Loucy (cell line): ENCODE data around the gene CNIH3.

Source experiments
- H2AFZ ChIP-seq: fragments of 200-600 bp; sonication (generic); 2 replicates; pipeline ENCODE4 v1.6.0; 2016; ENCODE audit warnings: antibody characterized with exemption, mild to moderate bottlenecking, low read length, moderate library complexity
- H3F3A ChIP-seq: fragments of 200-600 bp; 2 replicates; pipeline ENCODE4 v1.6.0; 2016; ENCODE audit warnings: antibody characterized with exemption, low read depth, mild to moderate bottlenecking
- H3K27me3 ChIP-seq: fragments of 200-600 bp; sonication (generic); 2 replicates; pipeline ENCODE4 v1.6.1; 2014; ENCODE audit warnings: low read length, mild to moderate bottlenecking; ENCODE audit not compliant: insufficient read depth, poor library complexity, severe bottlenecking
- H3K36me3 ChIP-seq: fragments of 200-600 bp; sonication (generic); 2 replicates; pipeline ENCODE4 v1.6.1; 2016; ENCODE audit warnings: low read length; ENCODE audit not compliant: insufficient read depth
- H3K4me1 ChIP-seq: fragments of 200-600 bp; sonication (generic); 2 replicates; pipeline ENCODE4 v1.5.1; 2014; ENCODE audit warnings: low read length, mild to moderate bottlenecking; ENCODE audit not compliant: insufficient read depth, poor library complexity, severe bottlenecking
- H3K4me2 ChIP-seq: fragments of 200-600 bp; sonication (generic); 2 replicates; pipeline ENCODE4 v1.6.0; 2014; ENCODE audit warnings: antibody characterized with exemption, low read length, low read depth, mild to moderate bottlenecking; ENCODE audit not compliant: poor library complexity, severe bottlenecking
- H3K4me3 ChIP-seq: fragments of 200-600 bp; sonication (generic); 2 replicates; pipeline ENCODE4 v1.5.1; 2014; ENCODE audit warnings: low read length, mild to moderate bottlenecking, mixed read lengths; ENCODE audit not compliant: poor library complexity, severe bottlenecking
- H3K79me2 ChIP-seq: fragments of 200-600 bp; sonication (generic); 2 replicates; pipeline ENCODE4 v1.6.1; 2014; ENCODE audit warnings: low read length; ENCODE audit not compliant: insufficient read depth
- H3K9ac ChIP-seq: fragments of 200-600 bp; sonication (generic); 2 replicates; pipeline ENCODE4 v1.6.0; 2014; ENCODE audit warnings: mild to moderate bottlenecking, low read depth, low read length, moderate library complexity; ENCODE audit not compliant: poor library complexity, severe bottlenecking
- H3K9me2 ChIP-seq: fragments of 200-600 bp; sonication (generic); replicated peaks from 2 replicates; pipeline ENCODE4 v1.6.1; 2016; ENCODE audit warnings: low read depth, low read length, mixed read lengths
- H3K9me3 ChIP-seq: fragments of 200-600 bp; sonication (generic); 2 replicates; pipeline ENCODE4 v1.6.1; 2014; ENCODE audit warnings: mild to moderate bottlenecking, antibody characterized with exemption, low read length, low read depth; ENCODE audit not compliant: insufficient read depth
- H4K20me1 ChIP-seq: fragments of 200-600 bp; sonication (generic); 2 replicates; pipeline ENCODE4 v1.6.0; 2014; ENCODE audit warnings: antibody characterized with exemption, low read length, mild to moderate bottlenecking; ENCODE audit not compliant: insufficient read depth, poor library complexity, severe bottlenecking
- CTCF ChIP-seq: fragments of 200-600 bp; sonication (generic); conservative IDR thresholded peaks from 2 replicates; pipeline ENCODE4 v1.5.1; 2014; ENCODE audit warnings: mild to moderate bottlenecking, antibody characterized with exemption, low read length
- EZH2phosphoT487 ChIP-seq: fragments of 200-600 bp; IDR thresholded peaks from 2 replicates; pipeline ENCODE4 v1.6.1; 2018; ENCODE audit warnings: antibody characterized with exemption, mild to moderate bottlenecking, moderate library complexity, borderline replicate concordance

The CNIH3 gene

GRCh38 chr1:224774378-224774777 lies 158.3 kb downstream of the CNIH3 start:
- Histone ChIP-seq H3K27me3 (no peaks in the 10 kb centered on the region), H3K9me2 (no peaks in the 10 kb centered on the region), H2AFZ (peak overlapping the region; percentile 84), H3F3A (no peaks in the 10 kb centered on the region), H3K9ac (no peak overlapping the region), H3K4me1 (peaks cover 8% of the 10 kb centered on the region), H3K4me2 (no peak overlapping the region), H4K20me1 (no peaks in the 10 kb centered on the region), H3K79me2 (no peaks in the 10 kb centered on the region), H3K36me3 (no peaks in the 10 kb centered on the region), H3K4me3 (no peak overlapping the region), H3K9me3 (no peaks in the 10 kb centered on the region)
- no peak for TF ChIP-seq EZH2phosphoT487
- peak; percentile 89 for TF ChIP-seq CTCF

GRCh38 chr1:224777180-224777579 lies 161.1 kb downstream of the CNIH3 start:
- H3K79me2 ChIP-seq: no peaks in the 10 kb centered on the region
- H3K4me1 ChIP-seq: peaks cover 8% of the 10 kb centered on the region
- H3F3A ChIP-seq: no peaks in the 10 kb centered on the region
- no peaks in the 10 kb centered on the region for H3K27me3 ChIP-seq
- TF ChIP-seq CTCF (no peak), EZH2phosphoT487 (no peak)
- no peak overlapping the region for H3K4me2 ChIP-seq
- H3K9me3 ChIP-seq: no peaks in the 10 kb centered on the region
- H3K9ac ChIP-seq: no peak overlapping the region
- H3K36me3 ChIP-seq: no peaks in the 10 kb centered on the region
- no peaks in the 10 kb centered on the region for H4K20me1 ChIP-seq
- H2AFZ ChIP-seq: no peak overlapping the region
- H3K9me2 ChIP-seq: no peaks in the 10 kb centered on the region
- H3K4me3 ChIP-seq: no peak overlapping the region

GRCh38 chr1:224779536-224779935 lies 163.4 kb downstream of the CNIH3 start:
- H3K9ac ChIP-seq: no peak overlapping the region
- no peaks in the 10 kb centered on the region for H3K27me3 ChIP-seq
- H4K20me1 ChIP-seq: no peaks in the 10 kb centered on the region
- no peak for TF ChIP-seq EZH2phosphoT487
- no peak for TF ChIP-seq CTCF
- H3K36me3 ChIP-seq: no peaks in the 10 kb centered on the region
- peaks cover 22% of the 10 kb centered on the region for H3K4me1 ChIP-seq
- H2AFZ ChIP-seq: no peak overlapping the region
- no peaks in the 10 kb centered on the region for H3K79me2 ChIP-seq
- no peaks in the 10 kb centered on the region for H3K9me3 ChIP-seq
- no peak overlapping the region for H3K4me3 ChIP-seq
- no peaks in the 10 kb centered on the region for H3F3A ChIP-seq
- no peak overlapping the region for H3K4me2 ChIP-seq
- H3K9me2 ChIP-seq: no peaks in the 10 kb centered on the region
